Measurements from ENCODE around the gene ABCD2.

DNA sequence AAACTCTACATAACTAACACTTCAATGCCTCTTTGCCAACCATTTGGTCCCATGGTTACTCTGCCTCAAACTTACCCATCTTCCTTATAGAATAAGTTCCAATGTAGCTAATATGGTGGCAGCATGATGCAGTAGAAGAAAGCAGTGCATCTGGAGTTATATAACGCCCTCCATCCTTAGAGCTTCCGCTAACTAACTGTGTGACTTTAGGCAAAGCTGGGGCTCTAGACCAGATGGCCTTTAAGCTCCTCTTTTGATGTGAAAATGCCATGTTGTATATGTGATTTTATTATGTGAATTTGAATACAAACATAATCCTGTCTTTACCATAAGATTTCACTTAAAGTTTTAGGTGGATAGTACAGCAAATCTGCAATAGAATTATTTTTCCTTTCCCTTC, 6.1 kb downstream of the ABCD2 start:
- TF ChIP-seq, protein P1, sequence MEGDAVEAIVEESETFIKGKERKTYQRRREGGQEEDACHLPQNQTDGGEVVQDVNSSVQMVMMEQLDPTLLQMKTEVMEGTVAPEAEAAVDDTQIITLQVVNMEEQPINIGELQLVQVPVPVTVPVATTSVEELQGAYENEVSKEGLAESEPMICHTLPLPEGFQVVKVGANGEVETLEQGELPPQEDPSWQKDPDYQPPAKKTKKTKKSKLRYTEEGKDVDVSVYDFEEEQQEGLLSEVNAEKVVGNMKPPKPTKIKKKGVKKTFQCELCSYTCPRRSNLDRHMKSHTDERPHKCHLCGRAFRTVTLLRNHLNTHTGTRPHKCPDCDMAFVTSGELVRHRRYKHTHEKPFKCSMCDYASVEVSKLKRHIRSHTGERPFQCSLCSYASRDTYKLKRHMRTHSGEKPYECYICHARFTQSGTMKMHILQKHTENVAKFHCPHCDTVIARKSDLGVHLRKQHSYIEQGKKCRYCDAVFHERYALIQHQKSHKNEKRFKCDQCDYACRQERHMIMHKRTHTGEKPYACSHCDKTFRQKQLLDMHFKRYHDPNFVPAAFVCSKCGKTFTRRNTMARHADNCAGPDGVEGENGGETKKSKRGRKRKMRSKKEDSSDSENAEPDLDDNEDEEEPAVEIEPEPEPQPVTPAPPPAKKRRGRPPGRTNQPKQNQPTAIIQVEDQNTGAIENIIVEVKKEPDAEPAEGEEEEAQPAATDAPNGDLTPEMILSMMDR (IDR thresholded peaks at IDR 0.05; ENCODE audit: insufficient read depth, low read length), result no peak
- TF ChIP-seq SPI1 (IDR thresholded peaks at IDR 0.05; ENCODE audit: borderline replicate concordance, low read depth), result no peak
- no peak for TF ChIP-seq POLR2AphosphoS5 (IDR thresholded peaks at IDR 0.05; ENCODE audit: low read depth)
- TF ChIP-seq, protein P2, sequence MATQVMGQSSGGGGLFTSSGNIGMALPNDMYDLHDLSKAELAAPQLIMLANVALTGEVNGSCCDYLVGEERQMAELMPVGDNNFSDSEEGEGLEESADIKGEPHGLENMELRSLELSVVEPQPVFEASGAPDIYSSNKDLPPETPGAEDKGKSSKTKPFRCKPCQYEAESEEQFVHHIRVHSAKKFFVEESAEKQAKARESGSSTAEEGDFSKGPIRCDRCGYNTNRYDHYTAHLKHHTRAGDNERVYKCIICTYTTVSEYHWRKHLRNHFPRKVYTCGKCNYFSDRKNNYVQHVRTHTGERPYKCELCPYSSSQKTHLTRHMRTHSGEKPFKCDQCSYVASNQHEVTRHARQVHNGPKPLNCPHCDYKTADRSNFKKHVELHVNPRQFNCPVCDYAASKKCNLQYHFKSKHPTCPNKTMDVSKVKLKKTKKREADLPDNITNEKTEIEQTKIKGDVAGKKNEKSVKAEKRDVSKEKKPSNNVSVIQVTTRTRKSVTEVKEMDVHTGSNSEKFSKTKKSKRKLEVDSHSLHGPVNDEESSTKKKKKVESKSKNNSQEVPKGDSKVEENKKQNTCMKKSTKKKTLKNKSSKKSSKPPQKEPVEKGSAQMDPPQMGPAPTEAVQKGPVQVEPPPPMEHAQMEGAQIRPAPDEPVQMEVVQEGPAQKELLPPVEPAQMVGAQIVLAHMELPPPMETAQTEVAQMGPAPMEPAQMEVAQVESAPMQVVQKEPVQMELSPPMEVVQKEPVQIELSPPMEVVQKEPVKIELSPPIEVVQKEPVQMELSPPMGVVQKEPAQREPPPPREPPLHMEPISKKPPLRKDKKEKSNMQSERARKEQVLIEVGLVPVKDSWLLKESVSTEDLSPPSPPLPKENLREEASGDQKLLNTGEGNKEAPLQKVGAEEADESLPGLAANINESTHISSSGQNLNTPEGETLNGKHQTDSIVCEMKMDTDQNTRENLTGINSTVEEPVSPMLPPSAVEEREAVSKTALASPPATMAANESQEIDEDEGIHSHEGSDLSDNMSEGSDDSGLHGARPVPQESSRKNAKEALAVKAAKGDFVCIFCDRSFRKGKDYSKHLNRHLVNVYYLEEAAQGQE (IDR thresholded peaks at IDR 0.05; ENCODE audit: insufficient replicate concordance, low read depth), result no peak
- no peak for TF ChIP-seq GABPA (IDR thresholded peaks at IDR 0.05; ENCODE audit: low read depth)
